ENCODE results near the gene FKRP.

Gene FKRP

GRCh38 chr19:46746281-46747057, 612 bp downstream of the FKRP start, which contains the start of gene STRN4:
STRN4 (minus strand) TSS chr19:46746450; CDS start chr19:46746430, 20 bp downstream.
- TF ChIP-seq REST (IDR thresholded peaks at IDR 0.05; ENCODE audit: insufficient read depth in 1 of 2, low read depth in 2 of 2, low read length in 2 of 2) (no peak), POLR2AphosphoS5 (IDR thresholded peaks at IDR 0.05; ENCODE audit: low read depth, low read length) (no peak), FOXP2 (optimal IDR thresholded peaks at IDR 0.05; ENCODE audit: borderline replicate concordance, extremely low read depth, extremely low read length, insufficient read depth) (no peak), SIN3A (IDR thresholded peaks at IDR 0.05; ENCODE audit: borderline replicate concordance, insufficient read depth, low read length) (no peak), TAF1 (IDR thresholded peaks at IDR 0.05; ENCODE audit: borderline replicate concordance, insufficient read depth, low read length) (no peak)

GRCh38 chr19:46748325-46749109, 2.7 kb downstream of the FKRP start:
- no peak for TF ChIP-seq FOXP2 (optimal IDR thresholded peaks at IDR 0.05; ENCODE audit: borderline replicate concordance, extremely low read depth, extremely low read length, insufficient read depth)
- TF ChIP-seq REST (IDR thresholded peaks at IDR 0.05; ENCODE audit: insufficient read depth in 1 of 2, low read depth in 2 of 2, low read length in 2 of 2) = no peak
- TF ChIP-seq SIN3A (IDR thresholded peaks at IDR 0.05; ENCODE audit: borderline replicate concordance, insufficient read depth, low read length) = no peak
- TF ChIP-seq POLR2AphosphoS5 (IDR thresholded peaks at IDR 0.05; ENCODE audit: low read depth, low read length) = no peak
- TF ChIP-seq TAF1 (IDR thresholded peaks at IDR 0.05; ENCODE audit: borderline replicate concordance, insufficient read depth, low read length) = no peak

GRCh38 chr19:46753420-46754155, 7.7 kb downstream of the FKRP start:
- no peak for TF ChIP-seq TAF1 (IDR thresholded peaks at IDR 0.05; ENCODE audit: borderline replicate concordance, insufficient read depth, low read length)
- TF ChIP-seq SIN3A (IDR thresholded peaks at IDR 0.05; ENCODE audit: borderline replicate concordance, insufficient read depth, low read length) = no peak
- TF ChIP-seq REST (IDR thresholded peaks at IDR 0.05; ENCODE audit: insufficient read depth in 1 of 2, low read depth in 2 of 2, low read length in 2 of 2) = no peak
- no peak for TF ChIP-seq FOXP2 (optimal IDR thresholded peaks at IDR 0.05; ENCODE audit: borderline replicate concordance, extremely low read depth, extremely low read length, insufficient read depth)
- TF ChIP-seq POLR2AphosphoS5 (IDR thresholded peaks at IDR 0.05; ENCODE audit: low read depth, low read length) = no peak

- TF ChIP-seq REST (IDR thresholded peaks at IDR 0.05; ENCODE audit: insufficient read depth in 1 of 2, low read depth in 2 of 2, low read length in 2 of 2) = no peak
- TF ChIP-seq SIN3A (IDR thresholded peaks at IDR 0.05; ENCODE audit: borderline replicate concordance, insufficient read depth, low read length) = no peak
- TF ChIP-seq POLR2AphosphoS5 (IDR thresholded peaks at IDR 0.05; ENCODE audit: low read depth, low read length) = no peak
- TF ChIP-seq TAF1 (IDR thresholded peaks at IDR 0.05; ENCODE audit: borderline replicate concordance, insufficient read depth, low read length) = no peak
- TF ChIP-seq FOXP2 (optimal IDR thresholded peaks at IDR 0.05; ENCODE audit: borderline replicate concordance, extremely low read depth, extremely low read length, insufficient read depth) = no peak
Measured at GRCh38 chr19:46755077-46755852, 9.4 kb downstream of the FKRP start.

Data from PFSK-1 (cell line).